ENCODE data around the gene PAIP2B.
"Not testable (repeated sequence)": the region's sequence is repeated elsewhere in the genome, so short reads cannot be mapped to it uniquely, and the experiment has no call there.

PAIP2B gene

GRCh38 chr2:71226965-71227560, at the start of gene PAIP2B:
TSS of gene PAIP2B (minus strand) at chr2:71227103. CDS start at chr2:71202589, 24,514 bp downstream.
- peak; percentile 98 for DNase-seq

GRCh38 chr2:71275939-71276310, 49.0 kb upstream of the PAIP2B start:
- DNase-seq = no peak

DNA sequence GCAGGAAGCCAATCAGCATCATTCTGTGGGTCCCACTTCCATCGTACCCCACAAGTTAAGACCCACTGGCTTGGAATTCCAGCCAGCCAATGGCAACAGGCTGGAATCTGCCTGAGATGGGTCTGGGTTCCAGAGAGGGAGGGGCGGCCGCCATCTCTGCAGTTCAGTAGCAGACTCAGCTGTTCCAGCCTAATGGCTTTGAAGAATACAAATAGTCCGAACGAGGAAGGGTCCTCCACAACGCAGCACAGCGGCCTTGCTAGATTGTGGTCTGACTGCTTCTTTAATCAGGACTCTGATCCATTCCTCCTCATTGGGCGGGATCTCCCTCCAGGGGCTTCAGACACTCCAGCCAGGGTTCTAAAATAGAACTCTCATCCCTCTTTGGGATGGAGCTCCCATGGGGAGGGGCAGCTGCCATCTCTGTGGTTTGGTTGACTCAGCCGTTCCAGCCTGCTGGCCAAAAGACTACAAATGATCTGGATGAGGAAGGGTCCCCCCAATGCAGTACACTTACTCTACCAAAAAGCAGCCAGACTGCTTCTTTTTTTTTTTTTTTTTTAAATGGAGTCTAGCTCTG, 42.7 kb upstream of the PAIP2B start:
- no peak for DNase-seq

DNA sequence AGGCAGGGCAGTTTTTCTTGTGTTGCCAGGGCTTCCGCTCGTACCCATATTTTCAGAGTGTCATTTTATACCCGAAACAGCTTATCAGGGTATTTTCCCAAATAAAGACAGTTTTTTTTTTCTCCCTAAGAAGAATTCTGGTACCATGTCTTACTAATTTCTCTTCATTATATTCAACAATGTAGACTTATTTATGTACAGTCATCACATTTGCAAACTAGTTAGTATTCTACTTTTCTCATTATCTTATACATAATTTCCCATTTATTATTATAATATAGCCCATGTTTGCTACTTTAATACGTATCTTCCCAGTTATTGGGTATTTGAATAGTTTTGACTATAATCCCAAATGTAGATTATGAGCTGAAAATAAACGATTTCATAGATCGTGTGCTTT, 36.5 kb upstream of the PAIP2B start:
- no peak for DNase-seq

GRCh38 chr2:71261534-71261933, 34.6 kb upstream of the PAIP2B start:
- no peak for DNase-seq

GRCh38 chr2:71256421-71256820, 29.5 kb upstream of the PAIP2B start:
- no peak for DNase-seq

GRCh38 chr2:71254776-71255175, 27.9 kb upstream of the PAIP2B start:
- DNase-seq = no peak

GRCh38 chr2:71254078-71254477, 27.2 kb upstream of the PAIP2B start:
- no peak for DNase-seq

DNA sequence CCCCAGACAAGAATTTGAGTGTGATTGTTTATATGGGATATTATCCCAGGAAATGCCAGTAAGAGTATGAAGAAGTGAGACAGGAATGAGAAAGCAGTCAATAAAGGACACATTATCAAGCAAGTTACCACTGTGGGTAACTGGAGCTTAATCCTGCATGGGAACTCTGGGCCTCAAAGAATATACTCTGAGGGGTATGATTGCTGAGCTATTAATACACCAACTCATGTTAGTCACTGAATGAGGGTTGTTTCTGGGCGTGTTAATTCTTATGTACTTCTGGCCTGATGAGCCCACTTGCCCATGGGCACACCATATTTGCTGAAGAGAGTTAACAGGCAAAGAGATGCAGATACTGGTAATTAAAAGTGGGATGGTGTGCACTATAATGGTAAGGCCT, 26.6 kb upstream of the PAIP2B start:
- no peak for DNase-seq

- no peak for DNase-seq
Measured at GRCh38 chr2:71252862-71253261, 26.0 kb upstream of the PAIP2B start.

- no peak for DNase-seq
Measured at GRCh38 chr2:71250935-71251334, 24.0 kb upstream of the PAIP2B start.

GRCh38 chr2:71244302-71244660, 17.4 kb upstream of the PAIP2B start:
- no peak for DNase-seq

DNA sequence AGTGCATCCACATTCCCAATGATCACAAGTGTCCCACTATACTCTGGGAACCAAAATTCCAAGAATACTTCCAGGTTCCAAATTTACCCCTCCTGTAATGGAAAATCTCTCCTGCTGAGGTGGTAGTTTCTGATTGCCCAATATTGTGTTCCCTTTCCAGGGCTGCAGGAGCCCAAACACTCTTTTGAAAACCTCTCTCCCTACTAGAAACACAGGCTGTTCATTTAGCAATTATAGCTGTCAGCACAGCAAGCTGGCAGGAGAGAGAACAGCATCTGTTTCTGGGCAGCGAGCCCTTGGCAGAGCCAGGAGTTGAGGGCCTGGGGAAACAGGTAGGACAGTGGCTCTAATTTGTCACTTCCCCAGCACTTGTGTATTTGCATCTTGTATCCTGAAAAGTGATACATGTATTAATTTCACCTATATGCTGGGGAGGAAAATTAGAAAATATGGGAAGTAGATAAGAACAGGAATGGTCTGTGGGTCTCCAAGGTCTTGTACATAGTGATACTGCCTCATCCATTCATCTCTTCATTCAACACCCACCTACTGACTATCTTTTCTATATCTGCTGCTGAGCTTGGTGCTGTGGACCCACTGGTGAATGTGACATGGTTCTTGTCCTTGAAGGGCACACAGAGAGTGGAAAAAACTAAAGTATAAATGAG, 16.9 kb upstream of the PAIP2B start:
- DNase-seq = peak; percentile 5

DNA sequence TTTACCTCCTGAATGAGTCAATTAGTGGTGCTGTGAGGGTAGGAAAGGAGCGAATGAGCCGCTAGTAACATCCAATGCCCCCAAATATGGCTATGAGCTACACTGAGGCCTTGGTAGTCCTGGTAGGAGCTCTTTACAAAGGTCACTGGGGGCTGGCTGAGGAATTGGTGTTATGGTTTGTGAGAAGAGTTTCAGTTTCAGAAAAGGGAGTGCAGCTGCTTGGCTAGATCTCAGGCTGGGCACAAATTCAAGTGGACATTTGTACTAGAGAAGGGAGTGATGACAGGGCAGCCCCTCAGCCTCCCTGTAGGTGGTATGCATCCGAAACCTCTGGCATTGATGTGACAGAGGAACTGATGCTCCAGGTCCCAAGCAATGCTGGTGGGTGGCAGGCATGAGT, 13.9 kb upstream of the PAIP2B start:
- DNase-seq = no peak

DNA sequence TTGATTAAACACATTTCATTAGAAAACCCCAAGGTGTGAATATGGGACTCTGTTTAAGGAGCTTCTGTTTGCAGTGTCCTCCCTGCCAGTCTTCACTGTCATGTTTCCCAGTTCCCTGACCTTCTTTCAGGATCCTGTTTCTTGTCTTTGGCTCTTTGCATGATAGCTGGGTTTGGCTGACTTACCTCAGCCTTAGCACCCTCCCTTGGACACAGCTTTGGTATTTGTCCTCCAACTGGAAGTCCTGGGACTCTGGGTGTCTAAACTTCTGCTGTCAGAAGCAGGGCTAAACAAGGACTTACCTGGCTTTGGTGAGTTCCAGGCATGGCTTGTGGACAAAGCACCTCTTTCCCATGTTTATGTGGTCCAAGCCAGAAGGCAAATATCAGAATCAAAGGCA, 11.2 kb upstream of the PAIP2B start:
- DNase-seq = no peak

DNA sequence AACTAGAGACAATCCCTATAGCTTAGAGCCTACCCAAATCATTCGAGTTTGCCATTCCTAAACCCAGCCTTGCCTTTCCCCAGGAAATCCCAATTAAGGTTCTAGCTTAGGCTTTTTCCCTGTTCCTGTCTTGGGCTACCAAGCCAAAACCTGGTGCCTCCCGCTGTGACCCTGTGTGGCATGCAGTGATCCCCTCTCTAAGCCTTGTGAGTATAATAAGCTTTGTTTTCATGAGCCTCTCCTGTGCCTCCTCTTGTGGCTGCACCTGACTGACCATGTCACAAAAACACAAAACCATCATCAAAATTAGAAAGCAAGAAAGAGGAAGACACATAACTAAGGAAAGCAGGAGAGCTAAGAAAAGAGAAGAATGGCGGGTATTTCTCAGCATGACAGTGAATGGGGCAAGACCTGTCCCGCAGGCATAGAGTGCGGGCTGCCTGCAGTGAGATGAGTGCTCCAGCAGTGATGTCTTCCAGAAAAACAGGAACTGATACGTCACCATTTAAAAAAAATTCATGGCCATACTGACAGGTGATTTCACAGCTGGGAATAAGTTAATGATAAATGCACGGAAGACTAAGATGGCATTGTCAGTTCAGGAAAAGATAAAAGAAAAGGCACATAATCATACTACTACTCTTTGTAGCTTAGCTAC, 9.2 kb upstream of the PAIP2B start:
- DNase-seq = no peak

GRCh38 chr2:71233072-71233471, 6.2 kb upstream of the PAIP2B start:
- DNase-seq = not testable (repeated sequence)

DNA sequence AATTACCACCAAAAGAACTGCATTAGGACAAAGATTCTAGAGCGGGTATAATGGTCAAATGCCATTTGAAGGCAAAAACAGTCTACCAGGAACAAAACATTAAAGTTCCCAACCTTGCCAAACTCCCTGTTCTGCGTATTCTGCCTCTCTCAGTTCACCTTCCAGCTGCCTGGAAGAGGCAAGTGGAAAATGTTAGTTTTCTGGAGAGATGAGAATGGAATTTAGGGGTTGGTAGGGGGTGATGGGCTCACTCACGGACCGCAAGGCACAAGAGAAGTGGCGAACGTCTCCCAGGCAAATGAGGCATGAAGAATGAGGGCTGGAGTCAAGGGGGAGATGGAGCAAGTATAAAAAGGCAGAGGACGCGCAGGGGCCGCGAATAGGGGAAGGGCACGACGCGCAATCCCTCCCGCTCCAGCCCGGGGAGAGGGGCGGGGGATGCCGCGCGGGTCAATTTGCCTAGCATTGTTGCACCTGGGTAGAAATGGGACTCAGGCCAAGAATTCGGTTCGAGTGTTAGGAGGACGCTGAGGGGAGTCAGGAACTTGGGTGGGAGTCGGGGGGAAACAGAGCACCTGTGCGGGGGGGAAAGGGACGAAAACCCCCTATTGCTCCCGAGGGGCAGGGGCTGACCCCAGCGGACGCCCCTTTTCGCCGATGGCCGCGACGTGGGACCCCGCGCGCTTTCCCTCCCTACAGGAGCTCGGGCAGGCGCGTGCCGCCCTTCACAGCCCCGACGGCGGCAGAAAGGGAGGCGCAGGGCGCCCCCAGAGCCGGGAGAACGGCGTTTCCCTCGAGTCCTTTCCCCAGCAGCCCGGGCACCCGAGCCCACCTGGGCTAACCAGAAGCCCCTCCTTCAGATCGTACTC, 573 bp downstream of the PAIP2B start:
- DNase-seq = no peak

DNA sequence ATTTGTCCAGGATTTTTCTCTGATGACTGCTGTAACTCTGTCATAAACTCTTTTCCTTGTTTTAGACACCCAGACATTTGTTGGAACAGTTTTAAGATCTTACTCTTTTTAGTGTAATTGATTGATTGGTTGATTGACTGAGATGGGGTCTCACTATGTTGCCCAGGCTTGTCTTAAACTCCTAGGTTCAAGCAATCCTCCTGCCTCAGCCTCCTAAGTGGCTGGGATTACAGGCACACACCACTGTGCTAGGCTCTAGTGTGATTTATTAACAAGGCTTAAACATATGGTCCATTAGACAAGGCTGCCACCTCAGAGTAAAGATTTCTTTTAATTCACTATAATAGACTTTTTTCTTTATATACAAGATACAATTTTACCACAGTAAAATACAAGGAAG, 2.0 kb downstream of the PAIP2B start:
- DNase-seq = no peak

GRCh38 chr2:71224457-71224856, 2.4 kb downstream of the PAIP2B start:
- DNase-seq = no peak

DNA sequence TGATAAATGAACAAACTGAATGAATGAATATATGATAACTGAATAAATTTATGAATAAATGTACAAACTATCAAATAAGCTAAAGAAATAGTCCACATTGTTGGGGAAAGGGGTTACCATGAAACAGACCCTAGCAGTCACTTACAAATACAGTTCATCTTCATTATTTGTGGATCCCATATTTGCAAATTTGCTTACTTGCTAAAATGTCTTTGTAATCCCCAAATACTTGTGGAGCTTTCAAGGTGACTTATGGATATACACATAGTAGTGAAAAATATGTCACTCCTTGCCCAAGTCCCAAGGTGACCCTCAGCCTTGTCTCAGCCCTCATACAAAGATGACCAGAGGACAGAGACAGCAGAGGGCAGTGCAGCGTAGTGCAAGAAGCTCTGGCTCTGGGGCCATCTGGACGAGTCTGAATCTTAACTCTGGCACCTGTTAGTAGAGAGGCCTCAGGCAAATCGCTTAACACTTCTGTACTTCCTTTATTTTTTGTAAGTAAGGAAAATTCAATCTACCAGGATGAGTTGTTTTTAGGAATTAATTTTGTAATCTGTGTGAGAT, 3.1 kb downstream of the PAIP2B start:
- DNase-seq = no peak

DNA sequence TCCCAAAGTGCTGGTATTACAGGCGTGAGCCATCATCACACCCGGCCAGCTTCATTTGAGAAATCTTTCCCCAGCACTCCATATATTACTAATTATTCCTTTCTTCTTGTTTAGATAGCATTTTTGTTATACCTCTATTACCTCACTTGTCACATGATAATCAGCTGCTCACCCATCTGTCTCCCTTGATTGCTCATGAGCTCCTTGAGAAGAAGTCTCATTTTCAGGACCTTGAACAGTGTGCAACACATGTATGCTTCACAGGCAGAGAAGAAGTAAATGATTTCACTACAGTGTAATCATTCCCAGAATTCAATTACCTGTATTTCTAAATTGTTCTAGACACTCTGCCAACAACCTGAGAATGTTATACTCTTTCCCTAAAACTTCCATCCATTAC, 6.2 kb downstream of the PAIP2B start:
- no peak for DNase-seq

- no peak for DNase-seq
Measured at GRCh38 chr2:71216501-71216900, 10.4 kb downstream of the PAIP2B start.
